HepG2 (cell line): ENCODE measurements around the gene CAVIN1. TPM values are rescaled to one million over a fixed set of nuclear protein-coding genes. Genes with fewer than 3 reads are reported as not detected.
A peak's percentile ranks its signal among the peaks of the same experiment; 100 is the strongest.

ENCODE experiments used
- ATAC-seq: fragments of 200-7000 bp; cut with Tn5 transposase; 3 replicates; pipeline ENCODE4 v1.9.1; 2020; ENCODE audit warnings: mild to moderate bottlenecking, moderate library complexity
- BruUV-seq: library from RNA; stranded (reverse); fragments of 400-500 nt; replicated peaks from 2 replicates; lab custom pipeline; 2021; lab: Mats Ljungman, UMichigan
- CTCF ChIA-PET: fragments of 300-600 bp; formaldehyde crosslinking; extraction: SDS; loops from one replicate; lab custom pipeline; 2021; ENCODE audit warnings: low total read pairs, inconsistent platforms, low intra/inter-chr PET ratio; lab: Yijun Ruan, JAX
- POLR2A ChIA-PET: fragments of 350-600 bp; sonication (Branson Sonifier 250); formaldehyde crosslinking; loops from one replicate; lab custom pipeline; 2020; ENCODE audit warnings: antibody characterized with exemption, inconsistent platforms; lab: Yijun Ruan, JAX
- DNase-seq: peaks from one replicate; pipeline ENCODE4 v3.0.0-alpha.2; 2015; ENCODE audit warnings: low spot score
- FAIRE-seq: peaks from 3 replicates; lab custom pipeline; 2011; peaks lifted over from hg19 to GRCh38; lab: Jason Lieb, UNC
- H2AFZ ChIP-seq: one replicate; pipeline ENCODE4 v1.6.1; 2011; ENCODE audit warnings: low read length, inconsistent platforms
- H3K27ac ChIP-seq: fragments of 300-600 bp; 3 replicates; pipeline ENCODE4 v1.8.0; 2011; ENCODE audit warnings: mixed run types, mild to moderate bottlenecking, mixed read lengths, low read length, inconsistent platforms; ENCODE audit not compliant: insufficient read depth; ENCODE audit errors: extremely low read length
- H3K27me3 ChIP-seq, 2 experiments: fragments of 200-600 bp in 1 of 2; 2 replicates in 1 of 2; 3 replicates in 1 of 2; pipeline versions ENCODE4 v1.6.0 to v1.8.0; 2011; ENCODE audit warnings: low read length in 2 of 2, mild to moderate bottlenecking in 2 of 2, moderate library complexity in 2 of 2, inconsistent platforms in 1 of 2; ENCODE audit not compliant: insufficient read depth in 2 of 2, control insufficient read depth in 1 of 2
- H3K36me3 ChIP-seq, 2 experiments: fragments of 200-600 bp in 1 of 2; replicated peaks in 1 of 2; 2 replicates in 1 of 2; 3 replicates in 1 of 2; pipeline versions ENCODE4 v1.5.1 to v1.8.0; 2011; ENCODE audit warnings: low read length in 2 of 2, inconsistent platforms in 1 of 2; ENCODE audit not compliant: insufficient read depth in 2 of 2, control insufficient read depth in 1 of 2
- H3K4me1 ChIP-seq: 2 replicates; pipeline ENCODE4 v1.5.1; 2012; ENCODE audit warnings: low read length, inconsistent platforms; ENCODE audit not compliant: insufficient read depth
- H3K4me2 ChIP-seq: 2 replicates; pipeline ENCODE4 v1.6.0; 2011; ENCODE audit warnings: low read depth, low read length, inconsistent platforms
- H3K4me3 ChIP-seq, 3 experiments: fragments of 200-600 bp in 1 of 3; sonication (generic), shearing (Covaris generic) in 1 of 3; replicated peaks in 1 of 3; 2 replicates each; pipeline ENCODE4 v1.5.1; 2011 to 2016; ENCODE audit warnings: low read length in 3 of 3, inconsistent platforms in 2 of 3, low read depth in 2 of 3, mild to moderate bottlenecking in 2 of 3, control low read depth in 1 of 3, mixed read lengths in 1 of 3; ENCODE audit not compliant: insufficient read depth in 1 of 3
- H3K79me2 ChIP-seq: one replicate; pipeline ENCODE4 v1.6.1; 2011; ENCODE audit warnings: low read length, inconsistent platforms; ENCODE audit not compliant: insufficient read depth
- H3K9ac ChIP-seq: 2 replicates; pipeline ENCODE4 v1.6.0; 2011; ENCODE audit warnings: mild to moderate bottlenecking, low read depth, low read length, inconsistent platforms; ENCODE audit not compliant: insufficient read depth
- H3K9me3 ChIP-seq: 2 replicates; pipeline ENCODE4 v1.5.1; 2012; ENCODE audit warnings: mild to moderate bottlenecking, low read length
- H4K20me1 ChIP-seq: 2 replicates; pipeline ENCODE4 v1.6.0; 2011; ENCODE audit warnings: inconsistent platforms, mild to moderate bottlenecking, low read length, moderate library complexity; ENCODE audit not compliant: insufficient read depth
- EEA1 ChIP-seq: sonication (generic); formaldehyde crosslinking; IDR thresholded peaks from 2 replicates; pipeline ENCODE4 v1.5.1; 2020; ENCODE audit warnings: mild to moderate bottlenecking, missing genetic modification reagents, borderline replicate concordance
- HNRNPH1 ChIP-seq: fragments of 200-400 bp; formaldehyde crosslinking; optimal IDR thresholded peaks from 2 replicates; pipeline ENCODE3; 2017; ENCODE audit warnings: mild to moderate bottlenecking, low read depth, low read length
- KDM4B ChIP-seq: sonication (generic); formaldehyde crosslinking; IDR thresholded peaks from 2 replicates; pipeline ENCODE4 v1.4.0; 2020; ENCODE audit warnings: missing genetic modification reagents
- MEF2D ChIP-seq: sonication (generic); formaldehyde crosslinking; IDR thresholded peaks from 2 replicates; pipeline ENCODE4 v1.5.1; 2020; ENCODE audit warnings: mild to moderate bottlenecking, missing genetic modification reagents
- MYC ChIP-seq: sonication (generic); formaldehyde crosslinking; IDR thresholded peaks from 2 replicates; pipeline ENCODE4 v1.9.0; 2021; ENCODE audit warnings: missing genetic modification reagents, borderline replicate concordance
- MZF1 ChIP-seq: sonication (generic); formaldehyde crosslinking; IDR thresholded peaks from 2 replicates; pipeline ENCODE4 v1.8.1; 2023; ENCODE audit warnings: mild to moderate bottlenecking, missing genetic modification reagents, borderline replicate concordance
- NKX3-1 ChIP-seq: sonication (generic); formaldehyde crosslinking; IDR thresholded peaks from 2 replicates; pipeline ENCODE4 v1.5.0; 2020; ENCODE audit warnings: missing genetic modification reagents
- NR1H2 ChIP-seq: sonication (generic); formaldehyde crosslinking; IDR thresholded peaks from 2 replicates; pipeline ENCODE4 v1.8.1; 2022; ENCODE audit warnings: low read depth, missing genetic modification reagents, borderline replicate concordance
- POLR2A ChIP-seq, 2 experiments: IDR thresholded peaks; 2 replicates each; pipeline ENCODE4 v1.6.1; 2011; ENCODE audit warnings: low read depth in 2 of 2, low read length in 2 of 2, mild to moderate bottlenecking in 1 of 2, moderate library complexity in 1 of 2; ENCODE audit not compliant: insufficient read depth in 1 of 2
- RBAK ChIP-seq: sonication (generic); formaldehyde crosslinking; IDR thresholded peaks from 2 replicates; pipeline ENCODE4 v1.5.1; 2020; ENCODE audit warnings: mild to moderate bottlenecking, missing genetic modification reagents
- RFXANK ChIP-seq: IDR thresholded peaks from 2 replicates; pipeline ENCODE4 v1.6.1; 2016
- SMC3 ChIP-seq: IDR thresholded peaks from 2 replicates; pipeline ENCODE4 v1.6.1; 2011; ENCODE audit warnings: low read length, improper control_type of control experiment
- TFAP4 ChIP-seq: sonication (generic); IDR thresholded peaks from 2 replicates; pipeline ENCODE4 v1.6.1; 2016; ENCODE audit warnings: low read depth, borderline replicate concordance
- TIGD3 ChIP-seq: sonication (generic); formaldehyde crosslinking; IDR thresholded peaks from 2 replicates; pipeline ENCODE4 v1.5.1; 2020; ENCODE audit warnings: mild to moderate bottlenecking, missing genetic modification reagents, borderline replicate concordance
- ZNF20 ChIP-seq: sonication (generic); formaldehyde crosslinking; IDR thresholded peaks from 2 replicates; pipeline ENCODE4 v1.4.0; 2020; ENCODE audit warnings: mild to moderate bottlenecking, moderate library complexity, missing genetic modification reagents
- ZNF275 ChIP-seq: sonication (generic); formaldehyde crosslinking; IDR thresholded peaks from 2 replicates; pipeline ENCODE4 v1.8.0; 2022; ENCODE audit warnings: missing genetic modification reagents, mild to moderate bottlenecking, inconsistent platforms, borderline replicate concordance
- ZNF3 ChIP-seq: IDR thresholded peaks from 2 replicates; pipeline ENCODE4 v1.7.0; 2017; ENCODE audit warnings: inconsistent platforms
- ZNF513 ChIP-seq: sonication (generic); formaldehyde crosslinking; conservative IDR thresholded peaks from 2 replicates; pipeline ENCODE4 v1.5.0; 2020; ENCODE audit warnings: missing genetic modification reagents
- ZNF562 ChIP-seq: sonication (generic); formaldehyde crosslinking; IDR thresholded peaks from 2 replicates; pipeline ENCODE4 v1.8.0; 2022; ENCODE audit warnings: missing genetic modification reagents, borderline replicate concordance
- WGBS: methylation state at CpG from one replicate; pipeline ENCODE4 v1.1.6; 2017; ENCODE audit warnings: low lambda C conversion rate; 5-methylcytosine and 5-hydroxymethylcytosine counted together
- in situ Hi-C: cut with HindIII; loops from 2 replicates; pipeline ENCODE4 v1.10.0; 2017; ENCODE audit warnings: low pct_unique_long_range_greater_than_20kb; ENCODE audit not compliant: extremely low pct_ligation_motif_present
- intact Hi-C: fragments of 100-400 bp; cut with micrococcal nuclease; formaldehyde crosslinking; loops from one replicate; pipeline ENCODE4 v1.10.0; 2022; ENCODE audit not compliant: unreplicated experiment
- polyA plus RNA-seq, 8 experiments: library from polyadenylated mRNA; depleted of rRNA in 3 of 8; stranded (reverse) in 7 of 8; unstranded in 1 of 8; fragments of >200 nt; fragmentation: Illumina TruSeq in 4 of 8; extraction: Trizol in 4 of 8; gene quantifications; 2 replicates each; pipeline versions ENCODE4 v1.2.1 to v1.2.3, GENCODE V29; 2011 to 2016; ENCODE audit warnings: low read depth in 4 of 8, missing spikeins in 1 of 8, mixed read lengths in 1 of 8; ENCODE audit not compliant: insufficient read depth in 1 of 8
- total RNA-seq, 5 experiments: library from RNA; depleted of rRNA; stranded (reverse); fragments of >200 nt; fragmentation: Illumina TruSeq; extraction: Trizol; gene quantifications; 2 replicates each; pipeline ENCODE4 v1.2.3, GENCODE V29; 2016; ENCODE audit warnings: low read depth in 1 of 5

CAVIN1 gene
- total and polyA plus RNA-seq, 2 of the 13 experiments (the other 11 are each of a cell fraction or from before 2014, with no cell fraction given), result 15.9 to 25.5 TPM

GRCh38 chr17:42428141-42428944, 5.3 kb upstream of the CAVIN1 start:
- peaks cover 79% of the 10 kb centered on the region for H3K4me1 ChIP-seq
- no peak for TF ChIP-seq ZNF20
- no peak for TF ChIP-seq EEA1 (CRISPR knock-in tag)
- peak; percentile 47; the same call in 1 of the 2 replicates for TF ChIP-seq MEF2D (CRISPR knock-in tag)
- no peak for TF ChIP-seq NR1H2 (CRISPR knock-in tag)
- TF ChIP-seq NKX3-1 (CRISPR knock-in tag), result no peak
- TF ChIP-seq TFAP4, result no peak
- no peak for TF ChIP-seq ZNF3 (CRISPR knock-in tag)
- TF ChIP-seq ZNF562 (CRISPR knock-in tag), result no peak
- TF ChIP-seq RFXANK (CRISPR knock-in tag), result no peak
- TF ChIP-seq POLR2A (IDR thresholded peaks at IDR 0.05; ENCODE audit: insufficient read depth in 1 of 2, low read depth in 2 of 2, low read length in 2 of 2), result no peak
- no peak for TF ChIP-seq ZNF275
- TF ChIP-seq MYC (CRISPR knock-in tag), result no peak
- TF ChIP-seq TIGD3 (CRISPR knock-in tag), result no peak
- no peak for TF ChIP-seq ZNF513 (CRISPR knock-in tag)
- 0 out of 2 replicates have a peak, but pooled peaks have one; percentile 9 for TF ChIP-seq KDM4B (CRISPR knock-in tag)
- peak; percentile 88 for TF ChIP-seq SMC3
- TF ChIP-seq HNRNPH1, result no peak
- no peak for TF ChIP-seq RBAK (CRISPR knock-in tag)
- TF ChIP-seq MZF1 (CRISPR knock-in tag), result no peak

More at GRCh38 chr17:42428141-42428944, 5.3 kb upstream of the CAVIN1 start:
- no TSS peak for BruUV-seq
- FAIRE-seq (peak; percentile 84), ATAC-seq (peak; percentile 88), DNase-seq (peak; percentile 91)
- WGBS, result 5% methylated on average over 4 of the region's 4 CpGs
- no peaks in the 10 kb centered on the region for H3K79me2 ChIP-seq
- peak overlapping the region in 2 of 3 experiments; percentile 7 to 47; a peak in 2 of 6 replicates for H3K4me3 ChIP-seq
- H3K9ac ChIP-seq, result peak overlapping the region; percentile 56
- no peaks in the 10 kb centered on the region for H3K27me3 ChIP-seq
- H3K9me3 ChIP-seq, result no peaks in the 10 kb centered on the region
- ChIA-PET CTCF (interaction anchor here (1.0 to 2.2 kb wide), 4 partner anchors 13 to 99 kb away, joined by 3 to 15 read pairs (median 8); no protein-coding TSS in a partner anchor), POLR2A (interaction anchor here (0.8 to 1.0 kb wide), 6 partner anchors 13 to 108 kb away, joined by 3 to 9 read pairs (median 3); partner anchors contain the start of genes NAGLU and STAT3)
- H3K4me2 ChIP-seq, result peak overlapping the region; percentile 79
- peak overlapping the region; percentile 73 for H3K27ac ChIP-seq
- no peaks in the 10 kb centered on the region for H3K36me3 ChIP-seq
- no peaks in the 10 kb centered on the region for H4K20me1 ChIP-seq
- intact Hi-C loops, result loop anchor here (1.0 to 10.0 kb wide), 3 partner anchors 30 to 89 kb away; partner anchors contain the start of gene ATP6V0A1
- H2AFZ ChIP-seq, result peak overlapping the region; percentile 81
- in situ Hi-C loops, result no loop called here
